GM12878 (cell line): ENCODE data around the gene C19orf12. TPM values are rescaled to one million over a fixed set of nuclear protein-coding genes. Genes with fewer than 3 reads are reported as not detected.

Source experiments
- BACH1 ChIP-seq: fragments of 450-650 bp; IDR thresholded peaks from 2 replicates; pipeline ENCODE4 v1.6.1; 2017; ENCODE audit warnings: mild to moderate bottlenecking, borderline replicate concordance
- BHLHE40 ChIP-seq, 2 experiments: fragments of 450-650 bp in 1 of 2; IDR thresholded peaks; 2 replicates each; pipeline ENCODE4 v1.6.1; 2011 to 2017; ENCODE audit warnings: low read depth in 2 of 2, borderline replicate concordance in 1 of 2, improper control_type of control experiment in 1 of 2, low read length in 1 of 2, mild to moderate bottlenecking in 1 of 2
- CEBPZ ChIP-seq: fragments of 150-350 bp; IDR thresholded peaks from 2 replicates; pipeline ENCODE4 v1.6.1; 2016; ENCODE audit warnings: low read depth, low read length
- DPF2 ChIP-seq: fragments of 450-650 bp; IDR thresholded peaks from 2 replicates; pipeline ENCODE4 v1.6.1; 2017; ENCODE audit warnings: mild to moderate bottlenecking
- HSF1 ChIP-seq: fragments of 150-350 bp; IDR thresholded peaks from 2 replicates; pipeline ENCODE4 v1.6.1; 2014; ENCODE audit warnings: mild to moderate bottlenecking, low read depth, low read length
- MLLT1 ChIP-seq: fragments of 450-650 bp; IDR thresholded peaks from 2 replicates; pipeline ENCODE4 v1.6.1; 2016; ENCODE audit warnings: mild to moderate bottlenecking
- NKRF ChIP-seq: fragments of 450-650 bp; conservative IDR thresholded peaks from 2 replicates; pipeline ENCODE4 v1.6.1; 2017; ENCODE audit warnings: mild to moderate bottlenecking, moderate library complexity
- POLR2A ChIP-seq: IDR thresholded peaks from 2 replicates; pipeline ENCODE4 v1.6.1; 2011; ENCODE audit warnings: low read depth, mild to moderate bottlenecking, low read length
- RCOR1 ChIP-seq: conservative IDR thresholded peaks from 2 replicates; pipeline ENCODE4 v1.6.1; 2012; ENCODE audit warnings: low read depth, low read length, improper control_type of control experiment
- RUNX3 ChIP-seq: IDR thresholded peaks from 2 replicates; pipeline ENCODE4 v1.6.1; 2012; ENCODE audit warnings: low read length, inconsistent platforms
- STAT1 ChIP-seq: fragments of 450-650 bp; conservative IDR thresholded peaks from 2 replicates; pipeline ENCODE4 v1.6.1; 2014; ENCODE audit warnings: antibody characterized with exemption, mild to moderate bottlenecking
- STAT3 ChIP-seq: IDR thresholded peaks from 2 replicates; pipeline ENCODE4 v1.6.1; 2011; ENCODE audit warnings: low read depth, low read length, improper control_type of control experiment
- YY1 ChIP-seq: IDR thresholded peaks from 2 replicates; pipeline ENCODE4 v1.6.1; 2011; ENCODE audit warnings: low read depth, mild to moderate bottlenecking, low read length
- ZNF217 ChIP-seq: fragments of 450-650 bp; IDR thresholded peaks from 2 replicates; pipeline ENCODE4 v1.6.1; 2017; ENCODE audit warnings: antibody characterized with exemption, mild to moderate bottlenecking
- ZNF592 ChIP-seq: fragments of 450-650 bp; IDR thresholded peaks from 2 replicates; pipeline ENCODE4 v1.6.1; 2017; ENCODE audit warnings: mild to moderate bottlenecking, moderate library complexity
- polyA plus RNA-seq, 11 experiments: library from polyadenylated mRNA; depleted of rRNA in 4 of 11; unstranded in 6 of 11; stranded (reverse) in 5 of 11; fragments of >200 nt; fragmentation: Nextera tagmentation in 4 of 11; fragmentation: Illumina TruSeq in 1 of 11; extraction: Ambion mirVana in 4 of 11; extraction: Trizol in 1 of 11; gene quantifications; 1 replicate in 1 of 11; 2 replicates in 10 of 11; pipeline versions ENCODE4 v1.2.1 to v1.2.3, GENCODE V29; 2011 to 2016; ENCODE audit warnings: inconsistent platforms in 2 of 11, missing spikeins in 2 of 11, low read depth in 1 of 11
- total RNA-seq, 4 experiments: library from RNA; depleted of rRNA in 3 of 4; stranded (reverse); fragments of >200 nt in 3 of 4; fragmentation: Illumina TruSeq in 1 of 4; extraction: Trizol in 1 of 4; gene quantifications; 2 replicates each; pipeline versions ENCODE4 v1.2.1 to v1.2.3, GENCODE V29; 2013 to 2021

The C19orf12 gene
- total and polyA plus RNA-seq, 10 of the 15 experiments (the other 5 are each of a cell fraction or from before 2014, with no cell fraction given) = 2.3 to 23.5 (median 20.3) TPM

- TF ChIP-seq BHLHE40 (IDR thresholded peaks at IDR 0.05; ENCODE audit: borderline replicate concordance in 1 of 2, low read depth in 2 of 2, low read length in 1 of 2) = peak; percentile 40 to 74; a peak in 2 of 4 replicates
- TF ChIP-seq RCOR1 = no peak
- no peak for TF ChIP-seq STAT3
- TF ChIP-seq MLLT1 = 0 out of 2 replicates have a peak, but pooled peaks have one; percentile 13
- peak; percentile 19; the same call in 1 of the 2 replicates for TF ChIP-seq YY1
- TF ChIP-seq RUNX3 = peak; percentile 61
- peak; percentile 59; the same call in 1 of the 2 replicates for TF ChIP-seq NKRF
- TF ChIP-seq CEBPZ = no peak
- TF ChIP-seq ZNF217 = no peak
- TF ChIP-seq BACH1 = no peak; the same call in 1 of the 2 replicates
- TF ChIP-seq ZNF592 = no peak
- TF ChIP-seq STAT1 = no peak
- no peak for TF ChIP-seq HSF1
- peak; percentile 68 for TF ChIP-seq DPF2
- TF ChIP-seq POLR2A = peak; percentile 91
These were observed at the start of gene C19orf12 (continued) for GRCh38 chr19:29714953-29715700.
